GM23338 (cell line): ENCODE data around the gene OXCT2. TPM values are rescaled to one million over a fixed set of nuclear protein-coding genes. Genes with fewer than 3 reads are reported as not detected.

ENCODE experiments used
- ATAC-seq: fragments of 200-7000 bp; cut with Tn5 transposase; 3 replicates; pipeline ENCODE4 v1.9.1; 2020
- DNase-seq: peaks from one replicate; pipeline ENCODE4 v3.0.0-alpha.2; 2015; ENCODE audit warnings: low spot score
- H2AFZ ChIP-seq: fragments of 200-600 bp; sonication (generic); 2 replicates; pipeline ENCODE4 v1.8.0; 2016; ENCODE audit warnings: antibody characterized with exemption, mild to moderate bottlenecking, moderate library complexity
- H3F3A ChIP-seq: fragments of 200-600 bp; sonication (generic); replicated peaks from 2 replicates; pipeline ENCODE4 v1.8.0; 2017; ENCODE audit warnings: antibody characterized with exemption, mixed run types, low read depth
- H3K27ac ChIP-seq: fragments of 200-600 bp; sonication (generic); 2 replicates; pipeline ENCODE4 v1.6.1; 2016; ENCODE audit warnings: low read depth
- H3K27me3 ChIP-seq: fragments of 200-600 bp; sonication (generic); 2 replicates; pipeline ENCODE4 v1.8.0; 2016; ENCODE audit warnings: mild to moderate bottlenecking, mixed run types, moderate library complexity; ENCODE audit not compliant: insufficient read depth
- H3K36me3 ChIP-seq: fragments of 200-600 bp; sonication (generic); 2 replicates; pipeline ENCODE4 v1.8.0; 2016; ENCODE audit warnings: mild to moderate bottlenecking; ENCODE audit not compliant: insufficient read depth
- H3K4me1 ChIP-seq: fragments of 200-600 bp; sonication (generic); 2 replicates; pipeline ENCODE4 v1.8.0; 2016; ENCODE audit warnings: mild to moderate bottlenecking, moderate library complexity; ENCODE audit not compliant: insufficient read depth
- H3K4me2 ChIP-seq: fragments of 200-600 bp; sonication (generic); 2 replicates; pipeline ENCODE4 v1.7.1; 2017; ENCODE audit warnings: mixed run types
- H3K4me3 ChIP-seq: fragments of 200-600 bp; sonication (generic); 2 replicates; pipeline ENCODE4 v1.6.1; 2016; ENCODE audit warnings: mixed run types
- H3K79me2 ChIP-seq: fragments of 200-600 bp; sonication (generic); replicated peaks from 2 replicates; pipeline ENCODE4 v1.8.0; 2017; ENCODE audit warnings: mild to moderate bottlenecking; ENCODE audit not compliant: insufficient read depth
- H3K9me2 ChIP-seq: fragments of 200-600 bp; sonication (generic); 2 replicates; pipeline ENCODE4 v1.8.0; 2017; ENCODE audit not compliant: insufficient read depth
- H4K20me1 ChIP-seq: fragments of 200-600 bp; sonication (generic); replicated peaks from 2 replicates; pipeline ENCODE4 v1.8.0; 2017; ENCODE audit warnings: mild to moderate bottlenecking; ENCODE audit not compliant: insufficient read depth
- H3K27ac Mint-ChIP-seq: 2 replicates; pipeline ENCODE4 v1.8.0; 2020; ENCODE audit warnings: inconsistent platforms, mild to moderate bottlenecking, moderate library complexity, mixed read lengths
- H3K27me3 Mint-ChIP-seq: 3 replicates; pipeline ENCODE4 v1.8.0; 2022; ENCODE audit warnings: low read depth, mild to moderate bottlenecking, moderate library complexity, mixed read lengths, inconsistent platforms; ENCODE audit not compliant: insufficient read depth, poor library complexity
- H3K36me3 Mint-ChIP-seq: 3 replicates; pipeline ENCODE4 v1.8.0; 2021; ENCODE audit warnings: low read depth, mild to moderate bottlenecking, inconsistent platforms, moderate library complexity, mixed read lengths
- H3K4me1 Mint-ChIP-seq: 3 replicates; pipeline ENCODE4 v1.8.0; 2020; ENCODE audit warnings: mild to moderate bottlenecking, inconsistent platforms, mixed read lengths
- H3K4me3 Mint-ChIP-seq: 3 replicates; pipeline ENCODE4 v1.8.0; 2021; ENCODE audit warnings: moderate library complexity, mild to moderate bottlenecking, inconsistent platforms, mixed read lengths
- H3K9me3 Mint-ChIP-seq: 3 replicates; pipeline ENCODE4 v1.8.0; 2020; ENCODE audit warnings: moderate library complexity, mild to moderate bottlenecking, inconsistent platforms, mixed read lengths
- CREB1 ChIP-seq: fragments of 250-450 bp; sonication (Bioruptor Pico); IDR thresholded peaks from 2 replicates; pipeline ENCODE4 v1.5.0; 2020; ENCODE audit warnings: low read depth, mild to moderate bottlenecking, moderate library complexity
- EZH2 ChIP-seq: fragments of 200-600 bp; sonication (generic); IDR thresholded peaks from one replicate; pipeline ENCODE4 v1.8.0; 2017; ENCODE audit warnings: antibody characterized with exemption, mild to moderate bottlenecking, low read depth; ENCODE audit not compliant: unreplicated experiment
- EZH2phosphoT487 ChIP-seq: fragments of 200-600 bp; sonication (generic); IDR thresholded peaks from one replicate; pipeline ENCODE4 v1.8.1; 2018; ENCODE audit warnings: antibody characterized with exemption; ENCODE audit not compliant: unreplicated experiment
- JUNB ChIP-seq: IDR thresholded peaks from one replicate; pipeline ENCODE4 v1.6.1; 2016; ENCODE audit warnings: antibody characterized with exemption; ENCODE audit not compliant: unreplicated experiment
- NANOG ChIP-seq: IDR thresholded peaks from 2 replicates; pipeline ENCODE4 v1.6.1; 2016; ENCODE audit warnings: antibody characterized with exemption, borderline replicate concordance
- POLR2AphosphoS5 ChIP-seq: IDR thresholded peaks from 2 replicates; pipeline ENCODE4 v1.6.1; 2016; ENCODE audit warnings: antibody characterized with exemption, low read depth
- STAT1 ChIP-seq: IDR thresholded peaks from one replicate; pipeline ENCODE4 v1.6.1; 2016; ENCODE audit warnings: antibody characterized with exemption; ENCODE audit not compliant: unreplicated experiment
- ZNF114 ChIP-seq: fragments of 250-450 bp; sonication (Bioruptor Pico); IDR thresholded peaks from 2 replicates; pipeline ENCODE4 v1.5.0; 2020; ENCODE audit warnings: mild to moderate bottlenecking, moderate library complexity
- ZNF331 ChIP-seq: fragments of 250-450 bp; sonication (Bioruptor Pico); IDR thresholded peaks from 2 replicates; pipeline ENCODE4 v1.5.0; 2020; ENCODE audit warnings: low read depth, mild to moderate bottlenecking, moderate library complexity
- polyA plus RNA-seq: library from polyadenylated mRNA; unstranded; fragments of >200 nt; fragmentation: Nextera tagmentation; extraction: Ambion mirVana; gene quantifications from 2 replicates; pipeline ENCODE4 v1.2.1, GENCODE V29; 2016
- total RNA-seq: library from RNA; depleted of rRNA; stranded (reverse); fragments of >200 nt; shearing (Covaris generic); gene quantifications from 2 replicates; pipeline ENCODE4 v1.2.3, GENCODE V29; 2014
- TF ChIP-seq, protein P1 (sequence below): IDR thresholded peaks from one replicate; pipeline ENCODE4 v1.6.1; 2018; ENCODE audit warnings: antibody characterized with exemption; ENCODE audit not compliant: unreplicated experiment
- TF ChIP-seq, protein P2 (sequence below): IDR thresholded peaks from 2 replicates; pipeline ENCODE4 v1.6.1; 2016; ENCODE audit warnings: antibody characterized with exemption
- TF ChIP-seq, protein P3 (sequence below): fragments of 250-450 bp; sonication (Bioruptor Pico); IDR thresholded peaks from 2 replicates; pipeline ENCODE4 v1.5.0; 2020; ENCODE audit warnings: mild to moderate bottlenecking, moderate library complexity
- TF ChIP-seq, protein P4 (sequence below), 2 experiments: fragments of 200-600 bp in 1 of 2; sonication (generic) in 1 of 2; conservative IDR thresholded peaks; 2 replicates each; pipeline versions ENCODE4 v1.5.1 to v1.6.1; 2016 to 2017; ENCODE audit warnings: antibody characterized with exemption in 2 of 2, low read depth in 2 of 2, mild to moderate bottlenecking in 2 of 2, moderate library complexity in 1 of 2

OXCT2 gene
- total and polyA plus RNA-seq, 2 experiments from 2014 or later, result 1.4 to 2.8 TPM

DNA sequence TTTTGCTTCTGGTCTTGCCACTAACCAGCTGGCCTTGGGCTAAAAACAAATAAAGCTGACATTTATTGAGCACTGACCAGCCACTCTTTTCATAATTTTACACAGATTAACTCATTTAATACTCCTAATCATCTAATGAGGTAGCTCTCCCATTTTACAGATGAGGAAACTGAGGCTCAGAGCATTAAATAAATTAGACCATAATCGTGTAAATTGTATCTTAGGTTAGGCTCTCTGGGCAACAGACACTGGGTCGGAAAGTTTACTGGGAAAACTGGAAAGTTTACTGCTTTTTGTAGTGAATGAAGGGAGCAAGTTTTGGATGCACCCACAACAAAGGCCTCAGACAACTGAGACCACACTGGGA is 10.2 kb upstream of the OXCT2 start (continued):
- TF ChIP-seq ZNF114 (CRISPR knock-in tag) (no peak), EZH2 (no peak), JUNB (no peak), NANOG (no peak), EZH2phosphoT487 (no peak), STAT1 (no peak)
- TF ChIP-seq, protein P1, sequence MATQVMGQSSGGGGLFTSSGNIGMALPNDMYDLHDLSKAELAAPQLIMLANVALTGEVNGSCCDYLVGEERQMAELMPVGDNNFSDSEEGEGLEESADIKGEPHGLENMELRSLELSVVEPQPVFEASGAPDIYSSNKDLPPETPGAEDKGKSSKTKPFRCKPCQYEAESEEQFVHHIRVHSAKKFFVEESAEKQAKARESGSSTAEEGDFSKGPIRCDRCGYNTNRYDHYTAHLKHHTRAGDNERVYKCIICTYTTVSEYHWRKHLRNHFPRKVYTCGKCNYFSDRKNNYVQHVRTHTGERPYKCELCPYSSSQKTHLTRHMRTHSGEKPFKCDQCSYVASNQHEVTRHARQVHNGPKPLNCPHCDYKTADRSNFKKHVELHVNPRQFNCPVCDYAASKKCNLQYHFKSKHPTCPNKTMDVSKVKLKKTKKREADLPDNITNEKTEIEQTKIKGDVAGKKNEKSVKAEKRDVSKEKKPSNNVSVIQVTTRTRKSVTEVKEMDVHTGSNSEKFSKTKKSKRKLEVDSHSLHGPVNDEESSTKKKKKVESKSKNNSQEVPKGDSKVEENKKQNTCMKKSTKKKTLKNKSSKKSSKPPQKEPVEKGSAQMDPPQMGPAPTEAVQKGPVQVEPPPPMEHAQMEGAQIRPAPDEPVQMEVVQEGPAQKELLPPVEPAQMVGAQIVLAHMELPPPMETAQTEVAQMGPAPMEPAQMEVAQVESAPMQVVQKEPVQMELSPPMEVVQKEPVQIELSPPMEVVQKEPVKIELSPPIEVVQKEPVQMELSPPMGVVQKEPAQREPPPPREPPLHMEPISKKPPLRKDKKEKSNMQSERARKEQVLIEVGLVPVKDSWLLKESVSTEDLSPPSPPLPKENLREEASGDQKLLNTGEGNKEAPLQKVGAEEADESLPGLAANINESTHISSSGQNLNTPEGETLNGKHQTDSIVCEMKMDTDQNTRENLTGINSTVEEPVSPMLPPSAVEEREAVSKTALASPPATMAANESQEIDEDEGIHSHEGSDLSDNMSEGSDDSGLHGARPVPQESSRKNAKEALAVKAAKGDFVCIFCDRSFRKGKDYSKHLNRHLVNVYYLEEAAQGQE, result no peak

DNA sequence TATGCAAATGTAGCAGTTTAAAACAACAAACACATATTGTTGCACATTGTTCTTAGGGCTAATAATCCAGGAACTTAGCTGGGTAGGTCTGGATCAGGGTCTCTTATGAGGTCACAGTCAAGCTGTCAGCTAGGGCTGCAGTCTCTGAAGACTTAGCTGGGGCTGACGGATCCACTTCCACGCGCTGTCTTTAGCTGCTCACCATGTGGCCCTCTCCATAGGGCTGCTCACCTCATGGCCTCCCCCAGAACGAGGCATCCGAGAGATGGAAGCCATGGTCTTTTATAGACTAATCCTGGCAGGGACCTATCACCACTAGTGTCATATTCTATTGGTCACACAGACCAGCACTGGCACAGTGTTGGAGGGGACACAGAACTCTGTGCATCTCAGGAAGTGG is 8.7 kb upstream of the OXCT2 start:
- no peaks in the 10 kb centered on the region for H3F3A ChIP-seq
- Mint-ChIP-seq H3K9me3 (no peaks in the 10 kb centered on the region), H3K4me1 (peaks cover 4% of the 10 kb centered on the region; the same call in 2 of the 3 replicates), H3K36me3 (no peaks in the 10 kb centered on the region), H3K4me3 (no peak overlapping the region), H3K27me3 (peaks cover 17% of the 10 kb centered on the region), H3K27ac (no peak overlapping the region)
- peaks cover 18% of the 10 kb centered on the region for H3K27me3 ChIP-seq
- H2AFZ ChIP-seq, result no peak overlapping the region
- H4K20me1 ChIP-seq, result no peaks in the 10 kb centered on the region
- H3K36me3 ChIP-seq, result no peaks in the 10 kb centered on the region
- no peaks in the 10 kb centered on the region for H3K9me2 ChIP-seq
- H3K4me3 ChIP-seq, result no peak overlapping the region
- ATAC-seq, result no peak
- no peaks in the 10 kb centered on the region for H3K4me1 ChIP-seq
- no peak for DNase-seq
- H3K79me2 ChIP-seq, result no peaks in the 10 kb centered on the region
- H3K4me2 ChIP-seq, result no peak overlapping the region
- H3K27ac ChIP-seq, result no peak overlapping the region
- TF ChIP-seq ZNF331 (CRISPR knock-in tag) (no peak), STAT1 (no peak), POLR2AphosphoS5 (no peak), NANOG (no peak), EZH2phosphoT487 (no peak), JUNB (no peak), ZNF114 (CRISPR knock-in tag) (no peak), CREB1 (CRISPR knock-in tag) (no peak), EZH2 (no peak)
- TF ChIP-seq, protein P2, sequence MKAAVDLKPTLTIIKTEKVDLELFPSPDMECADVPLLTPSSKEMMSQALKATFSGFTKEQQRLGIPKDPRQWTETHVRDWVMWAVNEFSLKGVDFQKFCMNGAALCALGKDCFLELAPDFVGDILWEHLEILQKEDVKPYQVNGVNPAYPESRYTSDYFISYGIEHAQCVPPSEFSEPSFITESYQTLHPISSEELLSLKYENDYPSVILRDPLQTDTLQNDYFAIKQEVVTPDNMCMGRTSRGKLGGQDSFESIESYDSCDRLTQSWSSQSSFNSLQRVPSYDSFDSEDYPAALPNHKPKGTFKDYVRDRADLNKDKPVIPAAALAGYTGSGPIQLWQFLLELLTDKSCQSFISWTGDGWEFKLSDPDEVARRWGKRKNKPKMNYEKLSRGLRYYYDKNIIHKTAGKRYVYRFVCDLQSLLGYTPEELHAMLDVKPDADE, result no peak
- TF ChIP-seq, protein P3, sequence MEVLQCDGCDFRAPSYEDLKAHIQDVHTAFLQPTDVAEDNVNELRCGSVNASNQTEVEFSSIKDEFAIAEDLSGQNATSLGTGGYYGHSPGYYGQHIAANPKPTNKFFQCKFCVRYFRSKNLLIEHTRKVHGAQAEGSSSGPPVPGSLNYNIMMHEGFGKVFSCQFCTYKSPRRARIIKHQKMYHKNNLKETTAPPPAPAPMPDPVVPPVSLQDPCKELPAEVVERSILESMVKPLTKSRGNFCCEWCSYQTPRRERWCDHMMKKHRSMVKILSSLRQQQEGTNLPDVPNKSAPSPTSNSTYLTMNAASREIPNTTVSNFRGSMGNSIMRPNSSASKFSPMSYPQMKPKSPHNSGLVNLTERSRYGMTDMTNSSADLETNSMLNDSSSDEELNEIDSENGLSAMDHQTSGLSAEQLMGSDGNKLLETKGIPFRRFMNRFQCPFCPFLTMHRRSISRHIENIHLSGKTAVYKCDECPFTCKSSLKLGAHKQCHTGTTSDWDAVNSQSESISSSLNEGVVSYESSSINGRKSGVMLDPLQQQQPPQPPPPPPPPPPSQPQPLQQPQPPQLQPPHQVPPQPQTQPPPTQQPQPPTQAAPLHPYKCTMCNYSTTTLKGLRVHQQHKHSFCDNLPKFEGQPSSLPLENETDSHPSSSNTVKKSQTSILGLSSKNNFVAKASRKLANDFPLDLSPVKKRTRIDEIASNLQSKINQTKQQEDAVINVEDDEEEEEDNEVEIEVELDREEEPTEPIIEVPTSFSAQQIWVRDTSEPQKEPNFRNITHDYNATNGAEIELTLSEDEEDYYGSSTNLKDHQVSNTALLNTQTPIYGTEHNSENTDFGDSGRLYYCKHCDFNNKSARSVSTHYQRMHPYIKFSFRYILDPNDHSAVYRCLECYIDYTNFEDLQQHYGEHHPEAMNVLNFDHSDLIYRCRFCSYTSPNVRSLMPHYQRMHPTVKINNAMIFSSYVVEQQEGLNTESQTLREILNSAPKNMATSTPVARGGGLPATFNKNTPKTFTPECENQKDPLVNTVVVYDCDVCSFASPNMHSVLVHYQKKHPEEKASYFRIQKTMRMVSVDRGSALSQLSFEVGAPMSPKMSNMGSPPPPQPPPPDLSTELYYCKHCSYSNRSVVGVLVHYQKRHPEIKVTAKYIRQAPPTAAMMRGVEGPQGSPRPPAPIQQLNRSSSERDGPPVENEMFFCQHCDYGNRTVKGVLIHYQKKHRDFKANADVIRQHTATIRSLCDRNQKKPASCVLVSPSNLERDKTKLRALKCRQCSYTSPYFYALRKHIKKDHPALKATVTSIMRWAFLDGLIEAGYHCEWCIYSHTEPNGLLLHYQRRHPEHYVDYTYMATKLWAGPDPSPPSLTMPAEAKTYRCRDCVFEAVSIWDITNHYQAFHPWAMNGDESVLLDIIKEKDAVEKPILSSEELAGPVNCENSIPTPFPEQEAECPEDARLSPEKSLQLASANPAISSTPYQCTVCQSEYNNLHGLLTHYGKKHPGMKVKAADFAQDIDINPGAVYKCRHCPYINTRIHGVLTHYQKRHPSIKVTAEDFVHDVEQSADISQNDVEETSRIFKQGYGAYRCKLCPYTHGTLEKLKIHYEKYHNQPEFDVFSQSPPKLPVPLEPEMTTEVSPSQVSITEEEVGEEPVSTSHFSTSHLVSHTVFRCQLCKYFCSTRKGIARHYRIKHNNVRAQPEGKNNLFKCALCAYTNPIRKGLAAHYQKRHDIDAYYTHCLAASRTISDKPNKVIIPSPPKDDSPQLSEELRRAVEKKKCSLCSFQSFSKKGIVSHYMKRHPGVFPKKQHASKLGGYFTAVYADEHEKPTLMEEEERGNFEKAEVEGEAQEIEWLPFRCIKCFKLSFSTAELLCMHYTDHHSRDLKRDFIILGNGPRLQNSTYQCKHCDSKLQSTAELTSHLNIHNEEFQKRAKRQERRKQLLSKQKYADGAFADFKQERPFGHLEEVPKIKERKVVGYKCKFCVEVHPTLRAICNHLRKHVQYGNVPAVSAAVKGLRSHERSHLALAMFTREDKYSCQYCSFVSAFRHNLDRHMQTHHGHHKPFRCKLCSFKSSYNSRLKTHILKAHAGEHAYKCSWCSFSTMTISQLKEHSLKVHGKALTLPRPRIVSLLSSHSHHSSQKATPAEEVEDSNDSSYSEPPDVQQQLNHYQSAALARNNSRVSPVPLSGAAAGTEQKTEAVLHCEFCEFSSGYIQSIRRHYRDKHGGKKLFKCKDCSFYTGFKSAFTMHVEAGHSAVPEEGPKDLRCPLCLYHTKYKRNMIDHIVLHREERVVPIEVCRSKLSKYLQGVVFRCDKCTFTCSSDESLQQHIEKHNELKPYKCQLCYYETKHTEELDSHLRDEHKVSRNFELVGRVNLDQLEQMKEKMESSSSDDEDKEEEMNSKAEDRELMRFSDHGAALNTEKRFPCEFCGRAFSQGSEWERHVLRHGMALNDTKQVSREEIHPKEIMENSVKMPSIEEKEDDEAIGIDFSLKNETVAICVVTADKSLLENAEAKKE (CRISPR knock-in tag), result no peak
- TF ChIP-seq, protein P4, sequence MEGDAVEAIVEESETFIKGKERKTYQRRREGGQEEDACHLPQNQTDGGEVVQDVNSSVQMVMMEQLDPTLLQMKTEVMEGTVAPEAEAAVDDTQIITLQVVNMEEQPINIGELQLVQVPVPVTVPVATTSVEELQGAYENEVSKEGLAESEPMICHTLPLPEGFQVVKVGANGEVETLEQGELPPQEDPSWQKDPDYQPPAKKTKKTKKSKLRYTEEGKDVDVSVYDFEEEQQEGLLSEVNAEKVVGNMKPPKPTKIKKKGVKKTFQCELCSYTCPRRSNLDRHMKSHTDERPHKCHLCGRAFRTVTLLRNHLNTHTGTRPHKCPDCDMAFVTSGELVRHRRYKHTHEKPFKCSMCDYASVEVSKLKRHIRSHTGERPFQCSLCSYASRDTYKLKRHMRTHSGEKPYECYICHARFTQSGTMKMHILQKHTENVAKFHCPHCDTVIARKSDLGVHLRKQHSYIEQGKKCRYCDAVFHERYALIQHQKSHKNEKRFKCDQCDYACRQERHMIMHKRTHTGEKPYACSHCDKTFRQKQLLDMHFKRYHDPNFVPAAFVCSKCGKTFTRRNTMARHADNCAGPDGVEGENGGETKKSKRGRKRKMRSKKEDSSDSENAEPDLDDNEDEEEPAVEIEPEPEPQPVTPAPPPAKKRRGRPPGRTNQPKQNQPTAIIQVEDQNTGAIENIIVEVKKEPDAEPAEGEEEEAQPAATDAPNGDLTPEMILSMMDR (conservative IDR thresholded peaks at IDR 0.05; ENCODE audit: low read depth in 2 of 2), result no peak
